Measurements from ENCODE around the gene DCPS.

GRCh38 chr11:126347751-126348668 lies 44.1 kb downstream of the DCPS start:
- TF ChIP-seq GATA2 (IDR thresholded peaks at IDR 0.05; ENCODE audit: low read depth, low read length) (no peak), GATA3 (IDR thresholded peaks at IDR 0.05; ENCODE audit: low read depth, low read length) (no peak)
